Stimulated activated naive CD8-positive, alpha-beta T cell treated with anti-CD3 and anti-CD28 coated beads, Interleukin-15, Interleukin-2, amounts not matched to agents 100 U/mL and 50 U/mL, for 24 hours (primary cell): ENCODE results near the gene TAS2R60.
"Not testable (repeated sequence)": the region's sequence is repeated elsewhere in the genome, so short reads cannot be mapped to it uniquely, and the experiment has no call there.

ENCODE experiments used
- ATAC-seq: fragments of 150-1000 bp; cut with Tn5 transposase; one replicate; pipeline ENCODE4 v1.10.0; 2021
- DNase-seq: peaks from one replicate; pipeline ENCODE4 v3.0.0; 2021

The TAS2R60 gene

DNA sequence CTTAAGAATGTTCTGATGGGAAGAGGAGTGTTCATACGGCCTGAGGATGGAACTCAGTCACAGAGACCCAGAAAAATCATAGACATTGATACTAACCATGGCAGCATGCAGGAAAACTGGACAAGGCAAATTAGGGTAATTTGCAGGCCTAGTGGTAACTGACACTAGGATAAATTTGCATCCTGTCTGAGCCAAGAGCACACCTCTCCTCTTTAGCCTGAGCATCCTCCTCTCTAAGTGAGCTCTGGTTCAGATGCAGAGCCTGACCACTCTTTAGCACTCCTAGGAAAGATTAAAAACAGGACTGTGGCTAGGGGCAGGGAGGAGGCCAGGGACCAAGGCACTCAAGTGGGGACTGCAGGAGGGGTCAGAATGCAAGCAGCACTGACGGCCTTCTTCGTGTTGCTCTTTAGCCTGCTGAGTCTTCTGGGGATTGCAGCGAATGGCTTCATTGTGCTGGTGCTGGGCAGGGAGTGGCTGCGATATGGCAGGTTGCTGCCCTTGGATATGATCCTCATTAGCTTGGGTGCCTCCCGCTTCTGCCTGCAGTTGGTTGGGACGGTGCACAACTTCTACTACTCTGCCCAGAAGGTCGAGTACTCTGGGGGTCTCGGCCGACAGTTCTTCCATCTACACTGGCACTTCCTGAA lies 34.4 kb downstream of the TAS2R60 start, which contains the start of gene TAS2R41:
Gene TAS2R41 (plus strand): TSS at position 373 of the 650 bp plus-strand sequence. CDS start 0 bp downstream, at position 373.
- ATAC-seq (no peak), DNase-seq (no peak)

DNA sequence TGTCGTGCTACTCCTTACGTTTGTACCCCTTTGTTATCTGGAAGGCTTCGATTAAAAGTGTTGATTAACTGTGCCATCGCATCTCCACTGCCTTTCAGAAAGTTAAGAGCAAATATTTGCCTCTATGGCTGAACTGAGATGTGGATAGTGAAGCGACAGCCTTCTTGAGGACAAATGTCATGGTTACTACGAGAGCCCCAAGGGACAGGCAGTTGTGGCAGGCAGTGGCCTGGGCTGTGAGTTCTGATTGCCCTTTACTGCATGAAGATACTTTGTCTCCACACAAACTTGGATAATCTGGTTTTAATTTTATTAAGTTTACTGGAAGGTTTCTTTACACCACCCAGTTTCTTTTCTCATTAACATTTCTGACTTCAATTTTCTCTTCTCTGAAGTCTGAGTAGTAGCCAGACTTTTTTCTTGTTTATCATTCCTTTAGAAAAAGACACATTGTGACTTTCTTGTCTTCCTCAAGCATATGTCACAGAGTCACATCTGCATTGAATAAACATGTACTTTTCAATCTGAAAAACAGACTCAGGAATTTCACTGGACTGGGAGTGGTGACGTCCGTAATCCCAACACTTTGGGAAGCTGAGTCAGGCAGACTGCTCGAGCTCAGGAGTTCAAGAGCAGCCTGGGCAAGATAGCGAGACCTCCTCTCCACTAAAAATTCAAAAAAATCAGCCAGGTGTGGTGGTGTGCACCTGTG lies 36.0 kb downstream of the TAS2R60 start:
- no peak for DNase-seq

DNA sequence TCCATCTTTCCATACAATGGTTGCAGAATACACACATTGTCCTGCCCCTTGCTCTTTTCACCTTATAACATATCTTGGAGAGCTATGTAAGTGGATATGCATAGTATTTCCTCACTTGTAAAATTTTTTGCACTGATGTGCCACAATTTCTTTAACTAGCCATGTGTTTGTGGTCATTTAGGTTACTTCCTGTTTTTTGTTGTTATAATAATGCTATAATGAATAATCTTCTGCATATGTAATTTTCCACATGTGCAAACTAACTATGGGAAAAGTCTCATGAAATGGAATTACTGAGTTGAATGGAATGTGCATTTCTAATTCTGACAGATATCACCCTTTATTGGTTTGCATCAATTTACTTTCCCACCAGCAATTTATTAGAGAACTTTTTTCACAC lies 37.2 kb downstream of the TAS2R60 start:
- ATAC-seq (no peak), DNase-seq (no peak)

More for the DNA sequence above, 36.0 kb downstream of the TAS2R60 start:
- no peak for ATAC-seq

DNA sequence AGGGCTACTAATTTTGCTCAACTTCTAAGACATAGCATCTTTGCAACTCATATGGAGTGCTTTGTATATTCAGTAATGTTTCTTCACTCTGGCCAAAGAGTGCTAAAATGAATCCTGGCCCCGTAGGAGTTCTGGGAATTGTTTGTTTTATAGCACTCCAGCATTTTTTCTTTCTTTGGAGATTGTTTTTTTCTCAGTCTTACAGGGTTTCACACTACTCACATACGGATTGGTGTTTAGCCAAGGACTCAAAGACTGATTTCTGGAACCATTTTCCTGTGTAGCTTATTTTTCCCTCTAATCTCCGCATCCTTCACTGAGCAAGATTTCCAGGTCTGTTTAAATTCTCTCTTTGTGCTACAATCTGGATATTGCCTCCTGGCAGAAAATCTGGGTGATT lies 40.9 kb downstream of the TAS2R60 start:
- no peak for DNase-seq
- ATAC-seq, result no peak

DNA sequence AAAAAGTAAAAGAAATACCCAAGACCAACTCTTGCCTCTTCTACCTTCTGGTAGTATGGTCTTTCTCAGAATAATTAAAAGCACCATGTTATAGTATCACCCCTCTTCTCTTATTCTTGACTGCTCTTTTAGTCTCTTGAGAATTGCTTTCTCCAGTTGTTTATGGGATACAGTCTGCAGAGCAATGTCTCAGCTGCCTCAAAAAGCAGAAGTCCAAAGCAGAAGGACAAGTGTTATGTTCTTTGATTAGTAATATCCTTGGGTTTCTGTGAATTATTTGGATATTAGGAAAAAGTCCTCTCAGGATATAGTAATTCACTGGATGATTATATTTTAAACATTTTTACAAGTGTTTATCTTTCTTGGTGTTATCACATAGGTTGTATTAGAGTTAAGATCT lies 41.8 kb downstream of the TAS2R60 start:
- DNase-seq (no peak), ATAC-seq (no peak)

DNA sequence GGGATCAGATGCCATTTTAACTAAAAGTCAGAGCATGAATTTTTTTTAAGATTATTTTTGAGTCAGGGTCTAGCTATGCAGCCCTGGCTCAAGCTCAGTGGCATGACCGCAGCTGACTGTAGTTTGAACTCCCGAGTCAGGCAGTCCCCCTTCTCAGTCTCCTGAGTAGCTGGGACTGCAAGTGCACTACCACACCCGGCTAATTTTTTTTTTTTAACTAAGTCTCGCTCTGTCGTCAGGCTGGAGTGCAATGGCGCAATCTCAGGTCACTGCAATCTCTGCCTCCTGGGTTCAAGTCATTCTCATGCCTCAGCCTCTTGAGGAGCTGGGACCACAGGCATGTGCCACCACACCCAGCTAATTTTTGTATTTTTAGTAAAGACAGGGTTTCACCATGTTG lies 42.2 kb downstream of the TAS2R60 start:
- no peak for ATAC-seq

DNA sequence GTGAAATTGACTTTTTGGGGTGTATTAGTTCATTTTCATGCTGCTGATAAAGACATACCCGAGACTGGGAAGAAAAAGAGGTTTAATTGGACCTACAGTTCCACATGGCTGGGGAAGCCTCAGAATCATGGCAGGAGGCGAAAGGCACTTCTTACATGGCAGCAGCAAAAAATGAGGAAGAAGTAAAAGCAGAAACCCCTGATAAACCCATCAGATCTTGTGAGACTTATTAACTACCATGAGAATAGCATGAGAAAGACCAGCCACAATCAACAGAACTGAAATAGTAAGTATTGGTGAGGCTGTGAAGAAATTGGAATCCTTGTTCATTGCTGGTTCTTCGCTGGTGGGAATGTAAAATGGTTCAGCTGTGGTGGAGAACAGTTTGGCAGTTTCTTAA lies 43.0 kb downstream of the TAS2R60 start:
- ATAC-seq, DNase-seq: not testable (repeated sequence)

More for the DNA sequence above, 42.2 kb downstream of the TAS2R60 start:
- no peak for DNase-seq

DNA sequence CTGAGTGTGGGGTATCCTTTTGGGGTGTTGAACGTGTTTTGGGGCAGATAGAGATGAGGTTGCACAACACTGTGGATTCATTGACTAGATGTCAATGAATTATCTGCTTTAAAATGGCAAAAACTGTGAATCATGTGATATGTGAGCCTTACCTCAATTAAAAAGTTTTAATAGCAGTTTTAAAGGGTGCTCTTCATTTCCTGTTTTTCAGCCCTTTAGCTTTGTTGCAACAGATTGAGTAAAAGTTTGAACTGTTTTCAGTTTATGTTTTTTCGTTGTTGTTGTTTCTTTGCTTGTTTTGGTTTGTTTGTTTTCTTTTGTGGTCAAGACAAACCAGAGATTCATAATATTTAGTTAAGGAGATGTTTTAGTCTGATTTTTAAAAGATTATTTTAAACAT lies 43.8 kb downstream of the TAS2R60 start:
- no peak for DNase-seq
- no peak for ATAC-seq

DNA sequence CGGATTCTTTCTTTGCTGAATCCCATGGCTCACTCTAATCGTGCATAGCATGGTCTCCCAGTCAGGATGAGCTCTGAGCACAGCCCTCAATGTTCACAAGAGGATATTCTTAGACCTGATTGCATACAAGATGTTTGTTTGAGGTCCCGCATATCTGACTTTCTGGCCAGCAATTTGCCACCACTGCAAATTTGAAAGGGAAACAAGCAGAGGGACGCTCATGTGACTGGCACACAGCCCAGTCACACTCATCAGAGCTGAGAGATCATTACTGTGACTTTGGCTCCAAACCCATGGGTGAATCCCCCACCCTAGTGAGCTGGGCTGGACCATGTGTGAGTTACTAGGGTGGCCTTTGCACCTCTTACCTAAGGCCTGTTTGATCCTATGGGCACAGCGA lies 44.3 kb downstream of the TAS2R60 start:
- no peak for DNase-seq
- peak; percentile 26 for ATAC-seq

DNA sequence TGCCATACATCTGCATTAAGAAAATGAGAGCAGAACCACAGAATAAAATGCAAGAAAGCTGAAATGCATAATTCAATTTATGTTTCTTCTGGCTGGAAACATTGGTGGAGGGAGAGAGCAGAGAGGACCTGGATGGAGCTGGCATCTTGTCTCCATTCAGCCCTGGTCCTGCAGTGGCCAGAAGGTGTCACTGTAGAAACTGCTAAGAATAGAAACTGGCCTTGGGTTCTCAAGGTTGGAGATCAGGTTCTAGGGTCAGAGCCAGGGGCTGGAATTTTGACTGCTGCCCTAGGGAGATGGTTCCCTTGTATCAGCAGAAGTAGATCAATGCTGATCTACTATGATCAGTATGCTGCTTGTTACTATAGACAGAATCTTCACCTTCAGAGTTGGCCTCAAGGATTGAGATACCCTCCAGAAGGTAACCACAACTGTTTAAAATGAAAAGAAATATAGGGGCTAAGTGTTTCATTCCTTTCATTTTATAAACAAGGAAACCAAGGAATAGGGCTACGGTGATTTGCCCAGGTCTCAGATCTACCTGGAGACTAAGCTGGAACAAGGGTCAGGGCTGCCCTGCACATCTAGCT lies 47.6 kb downstream of the TAS2R60 start:
- DNase-seq (no peak), ATAC-seq (peak; percentile 40)

DNA sequence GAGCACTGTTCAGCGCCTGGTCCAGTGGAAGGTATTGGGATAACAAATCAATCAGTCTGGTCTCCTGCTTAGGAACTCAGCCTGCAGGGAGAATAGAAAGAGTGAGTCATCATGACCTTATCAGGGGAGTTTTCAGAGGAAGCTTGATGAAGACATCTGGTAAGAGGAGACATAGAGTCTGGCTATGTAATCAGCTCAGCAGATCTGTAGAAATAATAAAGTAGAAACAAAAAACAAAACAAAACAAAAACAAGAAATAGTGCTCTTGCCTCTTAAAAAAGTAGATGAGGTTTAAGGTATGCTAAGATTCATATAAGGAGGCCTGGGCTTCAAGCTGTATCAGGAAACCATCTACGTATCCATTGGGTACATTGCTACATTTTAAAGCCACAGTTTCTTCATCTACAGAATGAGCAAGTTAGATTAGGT lies 48.8 kb downstream of the TAS2R60 start:
- peak; percentile 75 for ATAC-seq
- no peak for DNase-seq

DNA sequence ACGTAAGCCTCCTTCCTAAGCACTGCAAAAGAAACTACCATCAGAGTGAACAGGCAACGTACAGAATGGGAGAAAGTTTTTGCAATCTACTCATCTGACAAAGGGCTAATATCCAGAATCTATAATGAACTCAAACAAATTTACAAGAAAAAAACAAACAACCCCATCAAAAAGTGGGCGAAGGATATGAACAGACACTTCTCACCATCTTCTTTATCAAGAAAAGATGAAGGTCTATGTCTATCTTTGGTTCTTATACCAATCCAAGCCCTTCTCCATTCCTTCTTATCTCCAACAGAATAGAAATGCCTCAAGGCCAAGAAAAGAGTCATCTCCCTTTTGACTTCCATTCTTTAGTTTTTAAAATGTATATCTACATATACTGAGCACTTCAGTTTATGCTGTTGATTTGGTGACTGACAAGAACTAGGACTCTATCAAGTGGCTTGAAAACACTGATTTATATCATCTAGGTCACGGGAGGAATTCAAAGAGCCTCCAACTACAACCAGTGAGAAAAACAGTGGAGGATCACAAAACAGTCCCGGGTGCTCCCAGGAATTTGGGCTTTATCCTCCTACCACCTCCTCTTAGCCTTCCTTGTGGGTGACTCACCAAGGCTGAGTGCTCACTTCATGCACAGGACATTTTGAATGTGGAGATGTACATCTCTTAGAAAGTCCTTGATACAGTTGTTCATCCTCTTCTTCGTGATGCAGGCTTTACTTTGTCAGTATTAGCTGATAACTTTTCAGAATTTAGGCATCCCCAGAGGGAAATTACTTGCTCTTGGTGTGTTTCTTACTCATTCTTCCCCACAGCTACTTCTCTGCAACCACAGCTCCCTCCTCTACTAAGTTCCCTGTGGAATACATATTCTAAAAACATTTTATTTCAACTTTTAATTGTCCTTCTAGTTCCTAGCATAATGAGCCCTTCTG lies 49.8 kb downstream of the TAS2R60 start:
- DNase-seq, result no peak

DNA sequence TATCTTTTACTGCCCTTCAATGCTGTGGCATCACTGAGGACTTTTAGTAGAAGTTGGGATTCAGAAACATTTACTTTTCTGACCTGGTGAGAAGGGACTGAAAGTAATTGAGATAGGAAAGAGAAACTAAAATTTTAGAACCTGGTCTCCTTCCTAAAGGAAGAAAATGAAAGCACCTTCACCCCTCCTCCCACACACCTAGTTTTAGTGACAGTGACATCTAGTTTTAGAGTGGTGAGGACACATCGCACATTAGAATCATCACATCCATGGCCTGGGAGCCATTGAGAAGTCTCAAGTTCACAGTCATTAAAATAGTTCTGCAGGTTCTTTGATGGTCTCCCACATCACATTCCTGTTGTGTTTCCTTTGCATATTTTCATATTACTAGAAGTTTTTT lies 50.5 kb downstream of the TAS2R60 start:
- peak; percentile 41 for ATAC-seq
- DNase-seq, result no peak

More for the DNA sequence above, 49.8 kb downstream of the TAS2R60 start:
- ATAC-seq, result no peak
